Endometrial microvascular endothelial cells (primary cell): ENCODE results near the gene DOK4. TPM values are rescaled to one million over a fixed set of nuclear protein-coding genes. Genes with fewer than 3 reads are reported as not detected.
"Not testable (repeated sequence)": the region's sequence is repeated elsewhere in the genome, so short reads cannot be mapped to it uniquely, and the experiment has no call there.

Source experiments
- in situ Hi-C: cut with HindIII; loops from 2 replicates; pipeline ENCODE4 v1.10.0; 2017; ENCODE audit warnings: low sequenced_read_pairs, low pct_unique_long_range_greater_than_20kb; ENCODE audit errors: inconsistent ontology term
- total RNA-seq: library from RNA; depleted of rRNA; stranded (reverse); fragments of >200 nt; gene quantifications from one replicate; pipeline ENCODE4 v1.2.3, GENCODE V29; 2015; ENCODE audit errors: inconsistent ontology term

DOK4 gene
- total RNA-seq, 1 donor from 2014 or later: 13.5 TPM

DNA sequence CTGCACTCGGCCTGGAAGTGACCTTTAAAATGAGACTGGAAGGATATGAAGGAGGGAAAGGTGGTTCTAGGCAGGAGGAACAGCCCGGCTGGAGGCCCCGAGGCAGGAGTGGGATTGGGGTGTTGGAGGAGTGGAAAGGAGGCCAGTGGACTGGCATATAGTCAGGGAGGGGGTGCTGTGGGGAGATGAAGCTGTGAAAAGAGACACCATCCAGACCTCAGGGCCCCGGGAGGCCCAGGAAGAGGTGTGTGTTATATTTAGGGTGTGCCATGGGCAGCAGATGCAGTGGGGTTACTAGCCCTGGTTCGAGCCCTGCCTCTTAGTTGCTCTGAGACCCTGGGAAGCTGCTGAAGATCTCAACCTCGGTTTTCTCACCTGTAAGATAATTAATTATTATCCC is 18.9 kb upstream of the DOK4 start:
- in situ Hi-C loops: no loop called here

DNA sequence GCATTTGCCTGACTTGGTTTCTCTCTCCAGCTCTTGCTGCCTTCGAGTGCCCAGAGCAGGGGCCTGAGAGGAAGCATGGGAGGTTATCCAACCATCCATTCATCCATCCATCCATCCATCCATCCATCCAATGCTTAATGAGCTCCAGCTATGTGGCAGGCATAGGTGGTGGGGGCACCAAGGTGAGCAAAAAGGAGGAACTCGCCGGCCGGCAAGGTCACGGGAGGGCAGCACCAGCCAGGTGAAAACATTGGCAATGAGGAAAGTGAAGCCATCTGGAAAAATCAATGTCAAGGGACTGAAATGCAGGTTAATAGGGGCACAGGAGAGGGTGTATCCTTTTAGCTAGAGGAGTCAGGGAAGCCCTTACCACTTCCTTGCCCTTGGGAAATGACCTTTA is 18.2 kb upstream of the DOK4 start:
- in situ Hi-C loops: no loop called here

DNA sequence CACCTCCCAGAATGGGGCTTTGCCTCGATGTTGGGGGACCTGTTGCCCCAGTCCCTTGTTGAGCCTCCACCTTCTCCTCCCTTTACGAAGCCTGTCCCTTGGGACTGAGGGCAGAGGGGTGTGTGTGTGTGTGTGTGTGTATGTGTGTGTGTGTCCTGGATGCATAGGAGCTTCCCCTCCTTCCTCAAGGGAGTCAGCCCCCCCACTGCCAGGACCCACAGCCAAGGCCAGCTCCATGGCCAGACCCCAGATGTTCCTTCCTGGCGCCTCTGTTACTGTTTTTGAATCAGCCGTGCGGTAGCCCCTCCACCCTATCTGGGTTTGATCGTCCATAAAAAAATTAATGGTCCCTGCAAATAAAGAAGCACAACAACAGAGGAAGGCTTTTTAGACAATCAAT is 17.7 kb upstream of the DOK4 start:
- in situ Hi-C loops: no loop called here

GRCh38 chr16:57503366-57503765 is 17.1 kb upstream of the DOK4 start:
- in situ Hi-C loops: no loop called here

DNA sequence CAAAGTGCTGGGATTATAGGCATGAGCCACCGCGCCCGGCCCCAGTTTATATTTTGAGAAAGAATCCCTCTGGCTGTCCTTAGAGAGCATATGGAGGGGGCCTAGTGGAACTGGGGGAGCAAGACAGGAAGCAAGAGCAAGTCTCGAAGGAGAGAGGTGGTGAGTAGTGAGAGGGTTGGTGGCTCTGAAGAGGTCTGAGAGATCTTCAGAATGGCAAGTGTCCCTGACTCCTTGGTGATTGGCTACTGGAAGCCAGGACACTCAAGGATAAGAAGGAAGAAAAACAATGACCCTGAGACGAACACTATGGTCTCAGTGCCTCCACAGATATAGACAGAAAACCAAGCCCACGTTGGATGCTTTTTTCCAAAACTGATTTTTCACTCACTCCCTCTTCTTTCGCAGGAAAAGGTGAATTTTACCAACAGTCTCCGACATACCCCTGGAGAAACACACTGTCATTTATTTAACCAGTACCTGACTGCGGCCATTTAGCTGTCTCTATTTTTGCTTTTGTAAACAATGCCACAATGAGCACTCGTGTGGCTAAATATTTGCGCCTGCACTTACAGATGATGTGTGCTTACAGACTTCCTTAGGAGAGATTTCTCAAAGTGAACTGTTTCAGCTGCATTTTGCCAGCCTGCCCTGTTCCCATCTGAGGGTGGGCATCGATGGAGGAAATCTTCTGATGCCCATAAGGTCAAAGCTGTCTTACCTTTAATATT is 15.9 kb upstream of the DOK4 start:
- in situ Hi-C loops: no loop called here

DNA sequence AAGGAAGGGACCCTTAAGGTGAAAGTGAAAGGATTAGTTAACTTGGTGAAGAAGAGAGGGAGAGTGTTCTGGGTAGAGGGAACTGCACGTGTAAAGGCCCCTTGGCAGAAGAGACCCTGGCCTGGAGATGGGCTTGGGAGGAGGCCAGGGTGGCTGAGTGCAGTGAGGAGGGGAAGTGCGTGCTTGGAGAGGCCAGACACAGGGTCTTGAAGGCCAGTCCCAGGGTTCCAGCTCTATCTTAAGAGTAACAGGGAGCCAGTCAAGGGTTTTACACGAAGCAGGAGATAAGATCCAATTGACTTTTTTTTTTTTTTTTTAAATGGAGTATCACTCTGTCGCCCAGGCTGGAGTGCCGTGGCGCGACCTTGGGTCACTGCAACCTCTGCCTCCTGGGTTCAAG is 15.2 kb upstream of the DOK4 start:
- in situ Hi-C loops: no loop called here

DNA sequence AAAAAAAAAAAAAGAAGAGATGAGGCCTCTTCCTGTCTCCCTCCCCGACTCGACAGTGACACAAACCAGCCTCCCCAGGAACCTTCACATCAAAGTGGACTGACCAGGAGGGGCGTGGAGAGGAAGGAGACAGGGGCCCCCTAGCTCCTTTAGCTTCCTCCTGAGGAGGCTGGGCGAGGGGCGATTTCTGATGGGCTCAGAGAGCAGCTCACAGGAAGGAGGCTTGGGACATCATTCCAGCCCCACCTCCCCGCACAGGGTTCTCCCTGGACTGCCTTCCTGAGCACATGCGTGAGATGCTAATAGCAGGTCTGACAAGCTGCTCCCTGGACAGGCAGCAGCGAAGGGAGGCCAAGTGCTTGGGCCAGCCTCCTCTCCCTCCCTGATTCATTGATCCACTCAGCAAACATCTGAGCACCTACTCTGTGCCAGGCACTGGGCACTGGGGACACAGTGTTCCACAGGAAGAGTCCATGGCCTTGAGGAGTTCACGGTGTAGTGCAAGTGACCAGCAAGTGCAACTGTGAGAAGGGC is 14.4 kb upstream of the DOK4 start:
- in situ Hi-C loops: no loop called here

DNA sequence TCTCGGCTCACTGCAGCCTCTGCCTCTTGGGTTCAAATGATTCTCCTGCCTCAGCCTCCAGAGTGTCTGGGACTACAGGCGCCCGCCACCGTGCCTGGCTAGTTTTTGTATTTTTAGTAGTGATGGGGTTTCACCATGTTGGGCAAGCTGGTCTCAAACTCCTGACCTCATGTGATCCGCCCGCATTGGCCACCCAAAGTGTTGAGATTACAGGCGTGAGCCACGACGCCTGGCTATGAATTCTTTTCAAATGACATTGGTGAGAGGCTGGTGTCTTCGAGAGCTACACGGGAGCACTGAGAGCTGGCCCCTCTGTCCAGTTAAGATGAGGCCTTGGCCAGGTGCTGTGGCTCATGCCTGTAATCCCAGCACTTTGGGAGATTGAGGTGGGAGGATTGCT is 13.6 kb upstream of the DOK4 start:
- in situ Hi-C loops: not testable (repeated sequence)

- in situ Hi-C loops: no loop called here
These were observed 11.7 kb upstream of the DOK4 start for GRCh38 chr16:57498031-57498430.

DNA sequence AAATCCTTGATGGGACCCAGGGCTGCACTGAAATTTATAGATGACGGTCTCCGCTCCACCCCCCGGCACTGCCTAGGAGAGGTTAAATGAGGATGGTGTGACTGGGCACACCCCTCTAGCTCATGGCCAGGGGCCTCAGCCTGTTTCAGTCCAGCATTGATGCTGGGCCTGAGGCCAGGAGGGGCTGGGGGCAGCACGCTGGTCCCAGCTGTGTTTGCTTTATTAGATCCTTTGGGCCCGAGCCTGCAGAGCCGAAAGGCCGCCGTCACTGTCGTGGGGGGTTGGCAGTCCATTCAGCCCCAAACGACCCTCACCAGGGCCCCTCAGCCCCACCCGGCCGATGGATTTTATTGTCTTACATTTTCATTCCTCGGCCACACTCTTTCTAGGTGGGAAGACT is 10.8 kb upstream of the DOK4 start:
- in situ Hi-C loops: no loop called here

DNA sequence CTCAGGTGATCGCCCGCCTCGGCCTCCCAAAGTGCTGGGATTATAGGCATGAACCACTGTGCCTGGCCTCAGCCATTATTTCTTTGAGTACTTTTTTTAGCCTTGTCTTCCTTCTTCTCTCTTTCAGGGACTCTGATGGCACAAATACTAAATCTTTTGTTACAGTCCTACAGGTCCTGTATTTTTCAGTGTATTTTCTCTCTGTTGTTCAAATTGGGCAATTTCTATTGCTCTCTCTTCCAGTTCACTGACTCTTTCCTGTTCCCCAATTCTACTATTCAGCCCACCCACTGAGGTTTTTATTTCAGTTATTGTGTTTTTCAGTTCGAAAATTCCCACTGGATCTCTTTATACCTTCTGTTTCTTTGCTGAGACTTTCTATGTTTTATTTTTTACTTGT is 7.5 kb upstream of the DOK4 start:
- in situ Hi-C loops: no loop called here

GRCh38 chr16:57489229-57489628 is 2.9 kb upstream of the DOK4 start:
- in situ Hi-C loops: no loop called here

DNA sequence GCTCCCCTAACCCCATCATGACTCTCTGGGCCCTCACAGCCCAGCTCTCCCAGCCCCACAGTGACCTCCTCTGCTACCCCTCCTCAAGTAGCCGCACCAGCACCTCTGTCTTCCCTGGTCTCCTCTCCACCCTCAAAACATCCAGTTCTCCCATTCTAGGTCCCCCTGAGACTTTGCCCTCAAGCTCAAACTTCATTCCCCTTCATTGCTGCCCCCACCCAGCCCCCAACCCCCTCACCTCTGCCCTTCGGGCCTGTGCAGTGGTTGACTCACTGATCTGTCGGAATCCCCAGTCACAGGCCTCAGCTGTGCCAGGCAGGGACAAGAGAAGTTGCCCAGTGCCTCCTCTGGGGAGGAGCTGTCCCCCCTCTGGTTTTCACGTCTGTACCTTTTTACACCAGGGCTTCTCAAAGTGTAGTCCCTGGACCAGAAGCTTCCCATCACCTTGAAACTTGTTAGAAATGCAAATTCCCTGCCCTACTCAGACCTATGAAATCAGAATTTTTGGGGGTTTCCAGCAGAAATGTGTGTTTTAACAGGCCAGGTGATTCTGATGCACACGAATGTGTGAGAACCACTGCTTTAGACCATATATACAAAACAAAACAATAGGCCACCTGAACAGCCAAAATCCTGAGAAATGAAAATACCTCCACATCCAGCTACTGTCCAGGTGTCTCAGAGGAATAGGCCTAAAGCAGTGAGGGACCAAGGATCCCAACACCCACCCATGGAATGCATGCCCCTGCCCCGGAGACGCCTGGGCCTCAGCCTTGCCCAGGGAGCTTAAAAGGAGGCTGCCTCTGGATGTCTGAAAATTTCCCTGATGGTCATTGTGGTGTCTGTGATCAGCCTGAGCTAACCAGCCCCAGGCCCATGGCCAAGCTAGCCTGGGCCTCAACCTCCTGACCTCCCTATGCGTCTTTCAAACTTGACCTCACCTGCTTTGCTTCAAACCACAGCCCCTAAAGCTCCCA is 853 bp upstream of the DOK4 start:
- in situ Hi-C loops: no loop called here

DNA sequence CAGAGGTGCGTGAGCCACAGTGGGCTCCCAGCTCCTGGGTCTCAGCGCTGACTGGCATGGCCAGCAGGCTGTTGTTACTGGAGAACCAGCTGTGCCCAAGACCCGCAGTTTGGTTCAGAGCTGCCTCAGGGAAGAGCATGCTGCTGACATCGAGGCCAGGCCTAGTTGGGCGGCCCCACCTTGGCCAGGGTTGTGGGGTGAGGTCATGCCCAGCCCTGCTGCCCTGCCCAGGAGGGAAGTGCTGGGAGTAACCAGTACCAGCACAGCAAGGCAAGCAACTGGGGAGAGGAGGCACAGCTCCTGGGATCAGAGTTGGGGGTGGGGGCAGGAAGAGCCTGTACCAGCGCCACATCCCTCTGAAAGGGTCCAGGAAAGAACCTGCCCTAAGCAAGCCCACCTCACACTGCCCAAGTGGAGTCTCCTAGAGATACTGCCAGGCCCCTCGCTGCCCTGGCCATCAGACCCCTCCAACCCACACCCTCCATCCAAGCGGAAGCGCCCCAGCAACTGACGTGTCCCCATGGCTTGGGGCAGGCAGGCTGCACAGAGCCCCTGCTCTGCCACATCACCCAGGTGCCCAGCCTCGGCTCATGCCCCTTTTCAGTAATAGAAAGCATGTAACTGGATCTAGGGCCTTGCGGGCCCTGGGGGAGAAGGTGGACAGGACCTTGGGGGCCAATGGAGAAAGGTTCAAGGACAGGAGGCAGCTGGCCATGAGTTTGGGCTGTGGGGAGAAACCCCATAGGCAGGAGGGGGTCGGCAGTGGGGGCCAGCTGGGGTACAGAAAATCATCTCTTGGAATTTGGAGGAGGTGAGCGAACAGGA is 990 bp downstream of the DOK4 start:
- in situ Hi-C loops: no loop called here

GRCh38 chr16:57484515-57485005 is 1.7 kb downstream of the DOK4 start:
- in situ Hi-C loops: no loop called here

DNA sequence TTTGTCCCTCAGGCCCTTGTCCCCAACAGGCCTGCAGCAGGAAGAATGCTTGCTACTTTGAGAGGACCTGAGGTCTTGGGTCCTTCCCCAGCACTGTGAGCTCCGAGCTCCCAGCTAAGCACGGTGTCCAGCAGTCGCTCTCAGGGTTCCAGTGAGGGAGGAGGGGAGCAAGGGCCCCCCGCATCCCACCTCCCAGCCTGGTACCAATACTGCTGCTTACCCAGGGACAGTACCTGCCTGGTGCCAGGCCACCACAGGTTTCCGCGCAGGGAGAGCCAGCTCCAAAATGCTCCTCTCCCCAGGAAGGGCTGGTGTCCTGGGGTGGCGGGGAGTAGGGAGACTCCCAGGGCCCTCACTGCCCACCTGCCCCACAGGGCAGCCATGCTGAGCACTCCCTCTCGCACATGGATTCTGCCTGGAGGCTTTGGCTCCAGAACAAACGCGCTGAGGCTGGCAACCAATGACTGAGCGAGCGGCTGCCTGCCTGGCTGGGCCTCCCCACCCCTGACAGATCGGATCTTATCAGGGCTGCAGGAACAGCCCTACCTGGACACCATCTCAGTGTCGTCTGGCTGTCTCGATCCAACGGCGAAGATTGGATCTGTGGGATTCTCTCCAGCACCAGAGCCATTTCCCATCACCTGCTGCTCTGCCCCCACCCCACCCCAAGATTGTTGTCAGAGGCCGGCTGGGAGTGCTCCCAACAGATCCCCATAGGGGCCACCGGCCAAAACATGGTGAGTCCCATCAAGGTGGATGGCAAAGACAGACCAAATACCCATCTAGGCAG is 2.4 kb downstream of the DOK4 start:
- in situ Hi-C loops: no loop called here

- in situ Hi-C loops: no loop called here
These were observed 3.3 kb downstream of the DOK4 start for GRCh38 chr16:57482845-57483545.

DNA sequence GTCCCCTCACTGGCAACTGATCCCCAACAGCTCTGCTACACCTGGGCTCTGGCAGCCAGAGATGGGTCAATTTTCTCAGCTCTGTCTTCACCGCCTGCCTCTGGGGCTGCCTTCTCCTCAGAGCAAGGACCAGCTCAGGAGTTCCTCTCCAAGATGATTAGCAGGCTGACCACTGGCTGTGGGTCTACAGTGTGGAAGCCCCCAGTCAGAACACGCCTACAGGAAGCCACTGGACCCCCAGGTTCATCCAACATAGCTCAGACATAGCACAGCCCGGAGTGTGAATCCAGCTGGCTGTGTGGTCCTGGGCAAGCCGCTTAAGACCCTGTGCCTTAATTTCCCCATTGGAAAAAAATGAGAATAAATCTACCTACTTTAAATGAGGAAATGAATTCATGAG is 4.9 kb downstream of the DOK4 start:
- in situ Hi-C loops: no loop called here
